GM12875 (cell line): ENCODE results near the gene AP1B1.
A peak's percentile ranks its signal among the peaks of the same experiment; 100 is the strongest.

Experiments
- H3K4me3 ChIP-seq: one replicate; pipeline ENCODE4 v1.5.1; 2011; ENCODE audit warnings: low read depth, low read length, control low read depth
- CTCF ChIP-seq: IDR thresholded peaks from 2 replicates; pipeline ENCODE4 v1.5.1; 2011; ENCODE audit warnings: low read depth, mild to moderate bottlenecking, control low read depth, inconsistent platforms, low read length, moderate library complexity, borderline replicate concordance; ENCODE audit not compliant: insufficient read depth

AP1B1 gene

GRCh38 chr22:29331213-29331612 is 57.2 kb downstream of the AP1B1 start:
- no peak overlapping the region for H3K4me3 ChIP-seq
- TF ChIP-seq CTCF, result no peak

GRCh38 chr22:29330753-29331152 is 57.6 kb downstream of the AP1B1 start:
- no peak for TF ChIP-seq CTCF

GRCh38 chr22:29330291-29330690 is 58.1 kb downstream of the AP1B1 start:
- H3K4me3 ChIP-seq, result no peak overlapping the region
- no peak for TF ChIP-seq CTCF

More at GRCh38 chr22:29330753-29331152, 57.6 kb downstream of the AP1B1 start:
- no peak overlapping the region for H3K4me3 ChIP-seq

GRCh38 chr22:29329581-29329980 is 58.8 kb downstream of the AP1B1 start:
- TF ChIP-seq CTCF, result no peak
- H3K4me3 ChIP-seq, result no peak overlapping the region

GRCh38 chr22:29328566-29329500 is 59.5 kb downstream of the AP1B1 start:
- TF ChIP-seq CTCF, result no peak
- no peak overlapping the region for H3K4me3 ChIP-seq

GRCh38 chr22:29328055-29328454 is 60.3 kb downstream of the AP1B1 start:
- peak; percentile 12; the same call in 1 of the 2 replicates for TF ChIP-seq CTCF
- no peak overlapping the region for H3K4me3 ChIP-seq
